Gastroesophageal sphincter (tissue), 4 donors: Measurements from ENCODE around the gene TSPAN11. TPM values are rescaled to one million over a fixed set of nuclear protein-coding genes. Genes with fewer than 3 reads are reported as not detected.
A peak's percentile ranks its signal among the peaks of the same experiment; 100 is the strongest.

Experiments used
- ATAC-seq: fragments of 150-250 bp; one replicate; pipeline ENCODE4 v1.9.1; 2016; ENCODE audit warnings: mild to moderate bottlenecking, moderate library complexity
- H3K27ac ChIP-seq, 4 donors: fragments of 200-600 bp; sonication (generic) in 3 of 4; 1 replicate in 3 of 4; 2 replicates in 1 of 4; pipeline ENCODE4 v1.5.1; 2016 to 2019
- H3K27me3 ChIP-seq: fragments of 200-600 bp; sonication (generic); one replicate; pipeline ENCODE4 v1.5.1; 2019
- H3K36me3 ChIP-seq, 2 donors: fragments of 200-600 bp; sonication (generic); one replicate each; pipeline ENCODE4 v1.5.1; 2019; ENCODE audit warnings: control low read depth in 1 of 2
- H3K4me1 ChIP-seq, 3 donors: fragments of 200-600 bp; sonication (generic); 1 replicate in 2 of 3; 2 replicates in 1 of 3; pipeline ENCODE4 v1.5.1; 2016 to 2019; ENCODE audit warnings: control low read depth in 2 of 3
- H3K4me3 ChIP-seq, 2 donors: fragments of 200-600 bp; sonication (generic); one replicate each; pipeline ENCODE4 v1.5.1; 2019; ENCODE audit warnings: mild to moderate bottlenecking in 1 of 2, moderate library complexity in 1 of 2
- H3K9me3 ChIP-seq, 3 donors: fragments of 200-600 bp; sonication (generic); one replicate each; pipeline ENCODE4 v1.5.1; 2017 to 2019; ENCODE audit warnings: control low read depth in 2 of 3
- EP300 ChIP-seq: sonication (generic); formaldehyde crosslinking; IDR thresholded peaks from one replicate; pipeline ENCODE4 v1.6.1; 2017; ENCODE audit warnings: antibody characterized with exemption, mild to moderate bottlenecking
- POLR2A ChIP-seq, 2 donors: fragments of 450-650 bp; IDR thresholded peaks; one replicate each; pipeline ENCODE4 v1.6.1; 2017; ENCODE audit warnings: antibody characterized with exemption in 2 of 2, mild to moderate bottlenecking in 2 of 2, moderate library complexity in 1 of 2
- POLR2AphosphoS5 ChIP-seq: sonication (generic); formaldehyde crosslinking; IDR thresholded peaks from one replicate; pipeline ENCODE4 v1.6.1; 2017; ENCODE audit warnings: antibody characterized with exemption
- WGBS, 2 donors: methylation state at CpG; one replicate each; pipeline ENCODE4 v1.1.5; 2018; ENCODE audit warnings: low coverage in 1 of 2; 5-methylcytosine and 5-hydroxymethylcytosine counted together
- total RNA-seq, 4 donors: library from RNA; depleted of rRNA; stranded (reverse); fragments of >200 nt; gene quantifications; one replicate each; pipeline ENCODE4 v1.1.0, GENCODE V29; 2016
- TF ChIP-seq, protein P1 (sequence below), 4 experiments: fragments of 200-600 bp in 2 of 4; fragments of 450-650 bp in 2 of 4; sonication (generic) in 1 of 4; IDR thresholded peaks; one replicate each; pipeline ENCODE4 v1.5.1; 2017 to 2019; ENCODE audit warnings: antibody characterized with exemption in 4 of 4, mild to moderate bottlenecking in 2 of 4, moderate library complexity in 2 of 4

TSPAN11 gene
- total RNA-seq, 4 donors from 2014 or later: 4.8 to 15.9 (median 6.5) TPM

DNA sequence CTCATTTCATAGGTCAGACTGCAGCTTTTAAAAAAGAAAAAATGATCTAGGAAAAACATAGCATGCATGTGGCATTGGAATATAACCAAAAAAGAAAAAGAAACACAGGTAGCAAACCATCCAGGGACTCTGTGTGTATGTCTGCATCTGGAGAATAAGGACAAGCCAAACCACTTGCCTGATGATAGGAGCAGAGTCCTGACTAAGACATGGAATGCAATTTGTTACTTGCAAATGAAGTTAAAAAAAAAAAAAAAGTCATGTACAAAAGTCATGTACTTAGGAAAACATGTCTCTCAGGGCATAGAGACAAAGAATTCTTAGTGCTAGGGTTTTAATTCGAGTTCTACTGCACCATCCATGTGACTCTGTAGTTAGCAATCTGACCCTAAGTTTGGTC is 15.9 kb downstream of the TSPAN11 start:
- Histone ChIP-seq H3K36me3 (no peaks in the 10 kb centered on the region), H3K27ac (no peak overlapping the region), H3K27me3 (peaks cover 3% of the 10 kb centered on the region), H3K4me3 (no peak overlapping the region), H3K4me1 (no peaks in the 10 kb centered on the region), H3K9me3 (no peaks in the 10 kb centered on the region)
- ATAC-seq: no peak
- TF ChIP-seq POLR2A (IDR thresholded peaks at IDR 0.05): no peak
- TF ChIP-seq POLR2AphosphoS5: no peak
- TF ChIP-seq EP300: no peak
- TF ChIP-seq, protein P1, sequence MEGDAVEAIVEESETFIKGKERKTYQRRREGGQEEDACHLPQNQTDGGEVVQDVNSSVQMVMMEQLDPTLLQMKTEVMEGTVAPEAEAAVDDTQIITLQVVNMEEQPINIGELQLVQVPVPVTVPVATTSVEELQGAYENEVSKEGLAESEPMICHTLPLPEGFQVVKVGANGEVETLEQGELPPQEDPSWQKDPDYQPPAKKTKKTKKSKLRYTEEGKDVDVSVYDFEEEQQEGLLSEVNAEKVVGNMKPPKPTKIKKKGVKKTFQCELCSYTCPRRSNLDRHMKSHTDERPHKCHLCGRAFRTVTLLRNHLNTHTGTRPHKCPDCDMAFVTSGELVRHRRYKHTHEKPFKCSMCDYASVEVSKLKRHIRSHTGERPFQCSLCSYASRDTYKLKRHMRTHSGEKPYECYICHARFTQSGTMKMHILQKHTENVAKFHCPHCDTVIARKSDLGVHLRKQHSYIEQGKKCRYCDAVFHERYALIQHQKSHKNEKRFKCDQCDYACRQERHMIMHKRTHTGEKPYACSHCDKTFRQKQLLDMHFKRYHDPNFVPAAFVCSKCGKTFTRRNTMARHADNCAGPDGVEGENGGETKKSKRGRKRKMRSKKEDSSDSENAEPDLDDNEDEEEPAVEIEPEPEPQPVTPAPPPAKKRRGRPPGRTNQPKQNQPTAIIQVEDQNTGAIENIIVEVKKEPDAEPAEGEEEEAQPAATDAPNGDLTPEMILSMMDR (IDR thresholded peaks at IDR 0.05): no peak
- WGBS, 2 donors: 71 to 80% methylated on average over 1 of the region's 1 CpG

DNA sequence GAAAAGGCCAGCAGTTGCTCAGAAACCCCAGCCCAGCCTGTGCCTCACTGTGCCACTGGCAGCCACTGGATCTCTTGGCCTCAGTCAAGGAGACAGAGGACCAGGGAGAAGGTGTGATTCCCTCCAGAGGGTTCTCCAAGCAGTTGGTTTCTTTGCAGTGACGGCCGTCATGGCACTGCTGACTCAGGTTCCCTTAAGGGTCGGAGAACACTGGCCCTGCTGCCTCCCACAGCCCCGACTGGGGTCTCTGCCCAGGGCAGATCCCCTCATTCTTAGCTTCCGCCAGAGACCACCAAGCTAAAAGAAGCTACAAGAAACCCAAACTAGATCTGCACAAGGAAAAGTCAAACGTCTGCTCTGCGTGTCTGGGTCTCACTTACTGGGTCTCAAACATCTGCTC is 16.4 kb downstream of the TSPAN11 start:
- 65 to 86% methylated on average over 6 to 7 of the region's 7 CpGs for WGBS, 2 donors
- no peak for ATAC-seq
- Histone ChIP-seq H3K4me1 (no peaks in the 10 kb centered on the region), H3K27ac (no peak overlapping the region), H3K4me3 (no peak overlapping the region), H3K36me3 (no peaks in the 10 kb centered on the region), H3K9me3 (no peaks in the 10 kb centered on the region), H3K27me3 (no peaks in the 10 kb centered on the region)
- TF ChIP-seq, protein P1 (IDR thresholded peaks at IDR 0.05): no peak
- TF ChIP-seq EP300: no peak
- TF ChIP-seq POLR2A (IDR thresholded peaks at IDR 0.05): no peak
- TF ChIP-seq POLR2AphosphoS5: no peak

GRCh38 chr12:30945443-30946164 is 19.1 kb downstream of the TSPAN11 start:
- no peak for ATAC-seq
- no peaks in the 10 kb centered on the region for H3K36me3 ChIP-seq
- H3K4me3 ChIP-seq: no peak overlapping the region
- 82% methylated on average over 3 of the region's 11 CpGs; no CpG with 5 or more reads in 1 of the 2 donors for WGBS, 2 donors
- no peaks in the 10 kb centered on the region for H3K27me3 ChIP-seq
- TF ChIP-seq POLR2A (IDR thresholded peaks at IDR 0.05) (no peak), POLR2AphosphoS5 (no peak), EP300 (no peak)
- TF ChIP-seq, protein P1 (IDR thresholded peaks at IDR 0.05): no peak
- H3K27ac ChIP-seq: peak overlapping the region in 3 of 4 donors; percentile 37 to 52 (median 43)
- H3K4me1 ChIP-seq: no peaks in the 10 kb centered on the region
- H3K9me3 ChIP-seq: no peaks in the 10 kb centered on the region

- ATAC-seq: no peak
- Histone ChIP-seq H3K36me3 (no peaks in the 10 kb centered on the region), H3K27ac (no peak overlapping the region), H3K4me3 (no peak overlapping the region), H3K4me1 (no peaks in the 10 kb centered on the region), H3K27me3 (no peaks in the 10 kb centered on the region), H3K9me3 (peaks cover 0 to 5% (median 0%) of the 10 kb centered on the region in 3 donors)
- WGBS, 2 donors: 67 to 75% methylated on average over 6 of the region's 6 CpGs
- TF ChIP-seq POLR2A (IDR thresholded peaks at IDR 0.05): no peak
- TF ChIP-seq, protein P1 (IDR thresholded peaks at IDR 0.05): no peak
- TF ChIP-seq POLR2AphosphoS5: no peak
- TF ChIP-seq EP300: no peak
These were observed 25.5 kb downstream of the TSPAN11 start for GRCh38 chr12:30952015-30952414.

DNA sequence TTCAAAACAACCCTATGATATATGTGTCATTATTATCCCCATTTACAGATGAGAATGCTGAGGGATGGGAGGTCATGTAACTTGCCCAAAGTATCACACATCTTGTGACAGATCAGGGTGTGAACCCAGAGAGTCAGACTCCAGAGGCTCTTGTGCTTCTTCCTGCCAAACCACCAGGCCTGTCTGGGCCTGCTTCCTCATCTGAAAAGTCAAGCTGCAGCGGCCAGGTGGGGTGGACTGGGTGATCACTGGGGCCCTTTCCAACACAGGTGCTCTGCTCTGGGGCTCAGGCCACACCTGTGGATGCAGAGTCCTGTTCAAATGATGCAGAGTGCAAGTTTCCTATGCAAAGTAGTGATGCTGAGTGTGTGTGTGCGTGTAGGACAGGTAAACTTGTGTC is 26.7 kb downstream of the TSPAN11 start:
- no peaks in the 10 kb centered on the region for H3K27me3 ChIP-seq
- no peak for TF ChIP-seq POLR2AphosphoS5
- TF ChIP-seq, protein P1 (IDR thresholded peaks at IDR 0.05): no peak
- TF ChIP-seq EP300: no peak
- no peak for TF ChIP-seq POLR2A (IDR thresholded peaks at IDR 0.05)
- WGBS, 2 donors: 100% methylated on average over 1 of the region's 2 CpGs; no CpG with 5 or more reads in 1 of the 2 donors

More for the DNA sequence above, 26.7 kb downstream of the TSPAN11 start:
- no peak for ATAC-seq
- Histone ChIP-seq H3K4me3 (no peak overlapping the region), H3K9me3 (peaks cover 0 to 5% (median 0%) of the 10 kb centered on the region in 3 donors), H3K36me3 (no peaks in the 10 kb centered on the region), H3K27ac (no peak overlapping the region), H3K4me1 (no peaks in the 10 kb centered on the region)
